GM10266 (cell line): ENCODE data around the gene PHACTR1.

ENCODE experiments used
- DNase-seq: peaks from one replicate; pipeline ENCODE4 v3.0.0; 2012; ENCODE audit errors: extremely low spot score
- CTCF ChIP-seq: IDR thresholded peaks from 2 replicates; pipeline ENCODE4 v1.5.1; 2012; ENCODE audit warnings: mild to moderate bottlenecking, low read depth; ENCODE audit not compliant: control insufficient read depth, insufficient read depth; ENCODE audit errors: missing control alignments

The PHACTR1 gene

GRCh38 chr6:13216236-13217014, 499.9 kb downstream of the PHACTR1 start:
- TF ChIP-seq CTCF: no peak
- no peak for DNase-seq

DNA sequence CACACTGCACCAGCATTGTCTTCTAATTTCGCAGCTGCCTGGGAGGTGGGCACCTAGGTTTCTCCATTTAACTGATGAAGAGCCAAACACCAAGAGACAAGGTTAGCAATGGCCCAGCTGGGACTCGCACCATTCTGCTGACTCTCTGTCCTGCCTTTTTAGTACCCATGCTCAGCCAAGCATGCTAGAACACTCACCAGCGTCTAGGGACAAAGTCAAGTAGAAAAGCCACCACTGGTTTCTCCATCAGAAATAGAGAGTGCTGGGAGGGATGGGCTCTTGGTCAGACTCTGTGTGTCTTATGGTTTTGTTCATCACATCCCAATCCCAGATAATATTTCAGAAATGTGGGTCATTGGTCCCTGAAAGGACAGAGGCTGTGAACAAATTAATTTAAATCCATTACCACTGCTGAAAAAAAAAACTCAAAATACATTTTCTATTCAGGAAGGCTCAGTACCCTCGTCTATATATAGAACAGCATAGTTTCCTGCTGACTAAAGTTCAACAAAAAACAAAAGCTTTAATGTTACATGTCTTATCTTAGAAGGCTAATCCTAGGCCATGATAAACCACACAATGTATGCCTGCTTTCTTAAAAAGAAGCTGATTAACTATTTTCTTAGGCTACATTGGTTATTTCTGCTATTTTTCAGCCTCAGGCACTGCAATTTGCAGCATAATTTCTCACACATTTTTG, 500.8 kb downstream of the PHACTR1 start:
- DNase-seq: no peak
- TF ChIP-seq CTCF: no peak

DNA sequence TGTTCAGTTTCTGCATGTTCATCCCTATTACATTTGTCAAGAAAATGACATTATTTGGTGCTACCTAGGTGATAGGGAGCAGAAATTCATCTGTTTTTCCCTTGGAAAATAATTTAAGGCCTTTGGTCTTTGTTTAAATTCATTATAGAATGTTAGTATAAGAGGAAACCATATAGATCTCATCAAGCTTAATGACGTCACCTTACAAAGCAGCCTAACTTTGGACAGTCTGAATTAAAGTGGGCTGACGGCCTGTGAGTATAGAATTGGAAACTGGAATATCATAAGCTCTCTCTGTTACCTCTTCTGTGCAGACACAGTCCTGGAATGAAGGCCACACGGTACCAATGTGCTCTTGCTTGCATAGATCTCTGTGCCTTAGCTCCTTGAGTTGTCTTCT, 503.7 kb downstream of the PHACTR1 start:
- no peak for DNase-seq
- TF ChIP-seq CTCF: no peak

GRCh38 chr6:13222048-13222447, 505.5 kb downstream of the PHACTR1 start:
- no peak for TF ChIP-seq CTCF
- DNase-seq: no peak

DNA sequence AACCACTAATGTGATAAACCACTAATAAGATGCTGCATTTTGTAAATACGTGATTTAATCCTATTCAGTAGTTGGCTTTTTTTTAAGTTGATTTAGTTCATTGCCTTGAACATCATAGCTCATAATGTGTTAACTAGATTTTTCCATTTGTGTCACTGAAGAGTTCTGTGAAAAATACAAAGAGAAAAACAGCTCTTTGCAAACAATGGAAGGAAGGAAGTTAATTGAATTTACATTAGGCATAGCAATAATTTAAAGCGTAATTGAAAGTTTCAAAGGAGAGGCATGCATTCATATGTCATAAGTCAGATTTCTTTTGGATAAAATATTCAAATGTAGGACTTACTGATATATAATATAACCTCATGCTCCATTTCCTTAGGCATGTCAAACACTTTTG, 509.5 kb downstream of the PHACTR1 start:
- no peak for DNase-seq
- TF ChIP-seq CTCF: no peak

GRCh38 chr6:13228264-13229204, 512.0 kb downstream of the PHACTR1 start:
- no peak for TF ChIP-seq CTCF
- no peak for DNase-seq
